Activated T-helper 17 cell treated with anti-CD3 and anti-CD28 coated beads, Interleukin-2, amount 50 U/mL, for 72 hours (primary cell): ENCODE data around the gene GINS2. TPM values are rescaled to one million over a fixed set of nuclear protein-coding genes. Genes with fewer than 3 reads are reported as not detected.
A peak's percentile ranks its signal among the peaks of the same experiment; 100 is the strongest.

ENCODE experiments used
- ATAC-seq: fragments of 150-1000 bp; cut with Tn5 transposase; replicated peaks from 2 replicates; pipeline ENCODE4 v1.10.0; 2021; ENCODE audit warnings: mild to moderate bottlenecking, moderate library complexity
- H3K27ac Mint-ChIP-seq: one replicate; pipeline ENCODE4 v1.8.0; 2022; ENCODE audit warnings: mixed read lengths
- H3K27me3 Mint-ChIP-seq: one replicate; pipeline ENCODE4 v1.8.0; 2022; ENCODE audit warnings: mixed read lengths
- H3K36me3 Mint-ChIP-seq: one replicate; pipeline ENCODE4 v1.8.0; 2022; ENCODE audit warnings: low read depth, mild to moderate bottlenecking, mixed read lengths
- H3K4me1 Mint-ChIP-seq: one replicate; pipeline ENCODE4 v1.8.0; 2022; ENCODE audit warnings: mixed read lengths
- H3K4me3 Mint-ChIP-seq: one replicate; pipeline ENCODE4 v1.8.0; 2022; ENCODE audit warnings: mild to moderate bottlenecking, mixed read lengths
- H3K9me3 Mint-ChIP-seq: one replicate; pipeline ENCODE4 v1.8.0; 2022; ENCODE audit warnings: mixed read lengths
- total RNA-seq, 2 donors: library from RNA; stranded (reverse); gene quantifications; one replicate each; pipeline ENCODE4 v1.2.3, GENCODE V29; 2022

Gene GINS2
- total RNA-seq, 2 donors from 2014 or later = 39.1 to 64.2 TPM

- Mint-ChIP-seq H3K27ac (no peak overlapping the region), H3K9me3 (no peaks in the 10 kb centered on the region)
These were observed 33.6 kb upstream of the GINS2 start for GRCh38 chr16:85722128-85722893.

GRCh38 chr16:85720302-85720637 lies 31.5 kb upstream of the GINS2 start:
- Mint-ChIP-seq H3K4me1 (peaks cover 3% of the 10 kb centered on the region), H3K27ac (no peak overlapping the region), H3K4me3 (no peak overlapping the region), H3K9me3 (no peaks in the 10 kb centered on the region), H3K27me3 (peaks cover 6% of the 10 kb centered on the region), H3K36me3 (no peaks in the 10 kb centered on the region)
- no peak for ATAC-seq

More at GRCh38 chr16:85722128-85722893, 33.6 kb upstream of the GINS2 start:
- H3K36me3 Mint-ChIP-seq = no peaks in the 10 kb centered on the region
- H3K4me1 Mint-ChIP-seq = peaks cover 3% of the 10 kb centered on the region
- ATAC-seq = no peak
- H3K27me3 Mint-ChIP-seq = peaks cover 3% of the 10 kb centered on the region
- no peak overlapping the region for H3K4me3 Mint-ChIP-seq

- H3K27ac Mint-ChIP-seq = no peak overlapping the region
- peaks cover 3% of the 10 kb centered on the region for H3K4me1 Mint-ChIP-seq
- ATAC-seq = no peak
- H3K27me3 Mint-ChIP-seq = peaks cover 6% of the 10 kb centered on the region
- H3K9me3 Mint-ChIP-seq = no peaks in the 10 kb centered on the region
- H3K36me3 Mint-ChIP-seq = no peaks in the 10 kb centered on the region
- H3K4me3 Mint-ChIP-seq = no peak overlapping the region
These were observed 31.0 kb upstream of the GINS2 start for GRCh38 chr16:85719605-85720301.

- Mint-ChIP-seq H3K4me3 (no peak overlapping the region), H3K4me1 (peaks cover 3% of the 10 kb centered on the region), H3K9me3 (no peaks in the 10 kb centered on the region)
These were observed 29.9 kb upstream of the GINS2 start for GRCh38 chr16:85718682-85719081.

DNA sequence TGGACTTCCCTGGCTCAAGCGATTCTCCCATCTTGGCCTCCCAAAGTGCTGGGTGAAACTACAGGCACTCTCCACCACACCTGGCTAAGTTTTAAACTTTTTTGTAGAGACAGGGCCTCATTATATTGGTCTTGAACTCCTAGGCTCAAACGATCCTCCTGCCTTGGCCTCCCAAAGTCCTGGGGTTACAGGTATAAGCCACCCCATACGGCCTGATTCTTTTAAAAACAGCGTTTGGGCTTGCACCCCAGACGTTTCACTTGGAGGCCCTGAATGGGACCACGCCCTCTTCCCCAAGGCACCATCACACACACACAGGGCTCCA lies 29.4 kb upstream of the GINS2 start:
- Mint-ChIP-seq H3K9me3 (no peaks in the 10 kb centered on the region), H3K4me3 (no peak overlapping the region), H3K4me1 (peaks cover 3% of the 10 kb centered on the region), H3K36me3 (no peaks in the 10 kb centered on the region), H3K27ac (no peak overlapping the region), H3K27me3 (peaks cover 3% of the 10 kb centered on the region)
- no peak for ATAC-seq

More at GRCh38 chr16:85718682-85719081, 29.9 kb upstream of the GINS2 start:
- H3K27me3 Mint-ChIP-seq = peaks cover 3% of the 10 kb centered on the region
- H3K27ac Mint-ChIP-seq = no peak overlapping the region
- ATAC-seq = no peak
- no peaks in the 10 kb centered on the region for H3K36me3 Mint-ChIP-seq

DNA sequence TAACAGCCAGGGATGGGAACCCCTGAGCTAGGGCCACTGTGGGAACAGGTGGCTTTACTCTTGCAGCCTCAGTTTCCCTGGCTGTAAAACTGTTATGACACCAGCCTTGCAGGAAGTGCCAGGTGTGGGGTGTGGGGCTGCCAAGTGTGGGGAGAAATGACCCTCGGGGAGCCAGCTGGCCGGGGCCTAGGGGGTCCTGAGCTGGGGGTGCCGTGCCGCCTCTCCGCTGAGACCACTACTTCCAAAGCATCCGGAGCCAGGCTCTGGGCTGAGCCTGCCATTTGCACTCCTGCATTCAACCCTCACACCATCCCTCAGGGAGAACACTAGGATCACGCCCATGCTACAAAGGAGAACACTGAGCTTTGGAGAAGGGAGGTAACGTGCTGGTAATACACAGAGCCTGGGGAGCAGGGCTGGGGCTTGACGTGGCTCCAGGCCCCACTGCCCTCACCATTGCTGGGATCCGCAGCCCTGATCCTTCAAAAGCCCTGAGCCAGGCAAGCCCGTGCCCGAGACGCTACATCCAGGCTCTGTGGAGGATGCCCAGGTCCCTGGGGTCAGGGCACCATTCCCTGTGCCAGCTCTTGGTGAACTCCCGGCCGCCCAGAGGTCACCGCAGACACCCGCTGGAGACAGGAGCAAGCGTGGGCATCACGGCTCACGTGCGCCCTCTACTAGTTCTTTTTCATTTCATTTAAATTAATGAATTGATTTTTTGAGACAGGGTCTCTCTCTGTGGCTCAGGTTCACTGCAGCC lies 28.8 kb upstream of the GINS2 start:
- Mint-ChIP-seq H3K9me3 (no peaks in the 10 kb centered on the region), H3K27ac (no peak overlapping the region), H3K4me3 (no peak overlapping the region), H3K27me3 (peaks cover 3% of the 10 kb centered on the region), H3K36me3 (no peaks in the 10 kb centered on the region), H3K4me1 (peaks cover 3% of the 10 kb centered on the region)
- ATAC-seq = peak; percentile 47

GRCh38 chr16:85716680-85717038 lies 27.9 kb upstream of the GINS2 start:
- no peak overlapping the region for H3K4me3 Mint-ChIP-seq
- peaks cover 3% of the 10 kb centered on the region for H3K27me3 Mint-ChIP-seq
- peaks cover 3% of the 10 kb centered on the region for H3K4me1 Mint-ChIP-seq
- no peaks in the 10 kb centered on the region for H3K36me3 Mint-ChIP-seq
- no peaks in the 10 kb centered on the region for H3K9me3 Mint-ChIP-seq
- ATAC-seq = no peak
- H3K27ac Mint-ChIP-seq = no peak overlapping the region

GRCh38 chr16:85716022-85716679 lies 27.4 kb upstream of the GINS2 start:
- no peak for ATAC-seq
- Mint-ChIP-seq H3K36me3 (no peaks in the 10 kb centered on the region), H3K9me3 (no peaks in the 10 kb centered on the region), H3K27ac (no peak overlapping the region), H3K4me1 (peaks cover 3% of the 10 kb centered on the region), H3K27me3 (peaks cover 3% of the 10 kb centered on the region), H3K4me3 (no peak overlapping the region)

- ATAC-seq = no peak
- H3K36me3 Mint-ChIP-seq = no peaks in the 10 kb centered on the region
These were observed 26.6 kb upstream of the GINS2 start for GRCh38 chr16:85715169-85716021.

DNA sequence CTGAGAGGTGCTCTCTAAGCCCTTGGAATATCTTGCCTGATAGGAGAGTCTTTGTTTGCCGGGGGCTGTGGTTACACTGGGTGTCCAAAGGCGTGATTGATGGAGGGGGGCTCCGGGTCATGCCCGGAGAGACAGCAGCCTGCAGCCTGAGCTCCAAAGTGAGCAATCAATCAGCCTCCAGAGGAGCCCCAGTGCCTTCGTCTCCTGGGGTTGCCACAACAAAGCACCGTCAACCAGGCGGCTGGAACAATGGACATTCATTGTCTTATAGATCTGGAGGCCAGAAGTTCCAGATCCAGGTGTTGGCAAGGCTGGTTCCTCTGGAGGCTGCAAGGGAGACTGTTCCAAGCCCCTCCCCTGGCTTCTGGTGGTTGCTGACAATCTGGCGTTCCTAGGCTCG lies 24.0 kb upstream of the GINS2 start:
- Mint-ChIP-seq H3K9me3 (no peaks in the 10 kb centered on the region), H3K4me1 (peaks cover 2% of the 10 kb centered on the region), H3K27me3 (peaks cover 3% of the 10 kb centered on the region), H3K4me3 (no peak overlapping the region), H3K36me3 (no peaks in the 10 kb centered on the region), H3K27ac (no peak overlapping the region)
- no peak for ATAC-seq

More at GRCh38 chr16:85715169-85716021, 26.6 kb upstream of the GINS2 start:
- Mint-ChIP-seq H3K4me3 (no peak overlapping the region), H3K27ac (no peak overlapping the region), H3K4me1 (peaks cover 3% of the 10 kb centered on the region), H3K27me3 (peaks cover 3% of the 10 kb centered on the region), H3K9me3 (no peaks in the 10 kb centered on the region)

DNA sequence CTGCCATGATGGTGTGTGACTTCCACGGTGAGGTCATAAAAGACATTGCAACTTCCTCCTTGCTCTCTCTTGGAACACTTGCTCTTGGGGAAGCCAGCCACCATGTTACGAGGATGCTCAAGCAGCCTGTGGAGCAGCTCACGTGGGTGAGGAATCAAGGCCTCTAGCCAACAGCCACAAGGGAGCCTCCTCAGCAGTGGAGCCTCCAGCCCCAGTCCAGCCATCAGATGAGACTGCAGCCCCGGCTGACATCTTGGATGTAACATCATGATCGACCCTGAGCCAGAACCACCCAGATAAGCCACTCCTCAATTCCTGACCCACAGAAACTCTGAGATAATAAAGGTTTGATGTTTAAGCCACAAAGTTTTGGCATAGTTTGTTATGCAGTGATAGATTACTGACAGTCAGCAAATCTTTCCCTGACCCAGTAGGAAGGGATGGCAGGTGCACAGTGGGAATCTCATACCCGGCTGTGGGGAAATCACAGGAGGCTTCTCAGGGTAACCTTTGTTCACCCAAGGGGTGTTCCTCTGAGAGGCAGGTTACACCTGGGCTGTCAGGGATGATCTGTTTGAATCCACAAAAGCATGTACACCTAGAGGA lies 23.3 kb upstream of the GINS2 start:
- Mint-ChIP-seq H3K4me3 (no peak overlapping the region), H3K27me3 (peaks cover 3% of the 10 kb centered on the region), H3K4me1 (no peaks in the 10 kb centered on the region), H3K27ac (no peak overlapping the region), H3K36me3 (no peaks in the 10 kb centered on the region), H3K9me3 (no peaks in the 10 kb centered on the region)
- no peak for ATAC-seq

DNA sequence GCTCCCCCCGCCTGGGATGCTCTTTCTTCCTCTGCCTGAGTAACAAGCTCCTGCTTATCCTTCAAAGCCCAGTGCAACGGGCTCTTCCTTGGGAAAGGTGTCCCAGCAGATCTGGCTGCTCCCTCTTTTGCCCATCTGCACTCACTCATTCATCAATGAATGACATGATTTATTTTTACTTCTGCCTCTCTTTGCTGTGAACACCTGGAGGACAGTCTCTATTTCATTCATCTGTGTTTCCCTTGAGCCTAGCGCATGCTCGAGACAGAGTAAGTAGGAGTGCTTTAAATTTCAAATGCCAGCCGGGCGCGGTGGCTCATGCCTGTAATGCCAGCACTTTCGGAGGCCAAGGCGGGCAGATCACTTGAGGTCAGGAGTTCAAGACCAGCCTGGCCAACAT lies 22.0 kb upstream of the GINS2 start:
- Mint-ChIP-seq H3K27me3 (peaks cover 3% of the 10 kb centered on the region), H3K9me3 (no peaks in the 10 kb centered on the region), H3K36me3 (no peaks in the 10 kb centered on the region), H3K27ac (no peak overlapping the region), H3K4me3 (no peak overlapping the region), H3K4me1 (no peaks in the 10 kb centered on the region)
- ATAC-seq = no peak

- Mint-ChIP-seq H3K9me3 (no peaks in the 10 kb centered on the region), H3K27ac (no peak overlapping the region), H3K4me1 (no peaks in the 10 kb centered on the region), H3K36me3 (no peaks in the 10 kb centered on the region), H3K4me3 (no peak overlapping the region), H3K27me3 (no peaks in the 10 kb centered on the region)
- no peak for ATAC-seq
These were observed 21.2 kb upstream of the GINS2 start for GRCh38 chr16:85709766-85710585.
